K562 (cell line): ENCODE results near the gene PRSS56. TPM values are rescaled to one million over a fixed set of nuclear protein-coding genes. Genes with fewer than 3 reads are reported as not detected.
A peak's percentile ranks its signal among the peaks of the same experiment; 100 is the strongest.

ENCODE experiments used
- ATAC-seq: fragments of 200-7000 bp; cut with Tn5 transposase; 3 replicates; pipeline ENCODE4 v1.9.1; 2020; ENCODE audit warnings: moderate library complexity
- BruUV-seq: library from RNA; stranded (reverse); fragments of 400-500 nt; replicated peaks from 2 replicates; lab custom pipeline; 2021; lab: Mats Ljungman, UMichigan
- CTCF ChIA-PET: fragments of 300-600 bp; formaldehyde crosslinking; extraction: SDS; loops from one replicate; lab custom pipeline; 2021; ENCODE audit warnings: low intra/inter-chr PET ratio; lab: Yijun Ruan, JAX
- POLR2A ChIA-PET: fragments of 300-600, 350-650 bp; sonication (Branson Sonifier 250); formaldehyde crosslinking; extraction: SDS; loops from one replicate; lab custom pipeline; 2021; ENCODE audit warnings: antibody characterized with exemption, inconsistent platforms; lab: Yijun Ruan, JAX
- DNase-seq, 4 experiments: peaks; one replicate each; pipeline versions ENCODE4 v3.0.0 to v3.0.0-alpha.2; 2011 to 2018; ENCODE audit warnings: low spot score in 3 of 4, mixed read lengths in 3 of 4; ENCODE audit errors: extremely low read depth in 1 of 4
- FAIRE-seq: peaks from 2 replicates; lab custom pipeline; 2011; peaks lifted over from hg19 to GRCh38; lab: Jason Lieb, UNC
- H2AFZ ChIP-seq: 2 replicates; pipeline ENCODE4 v1.6.0; 2011; ENCODE audit warnings: low read depth, low read length, control low read depth, inconsistent platforms
- H3K27ac ChIP-seq: fragments of 200-600 bp; 3 replicates; pipeline ENCODE4 v1.8.0; 2011; ENCODE audit warnings: low read depth, mild to moderate bottlenecking, control low read depth, inconsistent platforms, low read length, moderate library complexity, mixed read lengths; ENCODE audit errors: extremely low read depth
- H3K27me3 ChIP-seq, 2 experiments: fragments of 300-600 bp in 1 of 2; 2 replicates in 1 of 2; 3 replicates in 1 of 2; pipeline versions ENCODE4 v1.6.0 to v1.8.0; 2011; ENCODE audit warnings: inconsistent platforms in 2 of 2, low read length in 2 of 2, mild to moderate bottlenecking in 1 of 2, mixed read lengths in 1 of 2, moderate library complexity in 1 of 2; ENCODE audit not compliant: control insufficient read depth in 2 of 2, insufficient read depth in 2 of 2
- H3K36me3 ChIP-seq: fragments of 300-600 bp; 3 replicates; pipeline ENCODE4 v1.8.0; 2011; ENCODE audit warnings: mild to moderate bottlenecking, low read length, inconsistent platforms; ENCODE audit not compliant: control insufficient read depth, insufficient read depth
- H3K4me1 ChIP-seq, 2 experiments: fragments of 200-600 bp in 1 of 2; replicated peaks in 1 of 2; 2 replicates in 1 of 2; 3 replicates in 1 of 2; pipeline versions ENCODE4 v1.5.1 to v1.8.0; 2011; ENCODE audit warnings: inconsistent platforms in 2 of 2, low read length in 2 of 2, mild to moderate bottlenecking in 1 of 2, mixed read lengths in 1 of 2, moderate library complexity in 1 of 2; ENCODE audit not compliant: control insufficient read depth in 2 of 2, insufficient read depth in 2 of 2
- H3K4me2 ChIP-seq: 2 replicates; pipeline ENCODE4 v1.6.1; 2011; ENCODE audit warnings: low read length, control low read depth, inconsistent platforms, mixed read lengths; ENCODE audit not compliant: insufficient read depth
- H3K4me3 ChIP-seq: fragments of 200-600 bp; sonication (generic), shearing (Covaris generic); 2 replicates; pipeline ENCODE4 v1.5.1; 2016; ENCODE audit warnings: control low read depth, inconsistent platforms
- H3K79me2 ChIP-seq: fragments of 200-600 bp; 3 replicates; pipeline ENCODE4 v1.8.0; 2011; ENCODE audit warnings: low read length, inconsistent platforms; ENCODE audit not compliant: control insufficient read depth, insufficient read depth
- H3K9ac ChIP-seq, 2 experiments: 2 replicates each; pipeline versions ENCODE4 v1.6.0 to v1.6.1; 2011; ENCODE audit warnings: low read depth in 2 of 2, low read length in 2 of 2, control low read depth in 1 of 2, inconsistent platforms in 1 of 2, mild to moderate bottlenecking in 1 of 2, mixed read lengths in 1 of 2; ENCODE audit not compliant: insufficient read depth in 1 of 2
- H3K9me1 ChIP-seq: one replicate; pipeline ENCODE4 v1.6.0; 2011; ENCODE audit warnings: inconsistent platforms, mild to moderate bottlenecking, low read length, moderate library complexity; ENCODE audit not compliant: control insufficient read depth, insufficient read depth
- H3K9me3 ChIP-seq: replicated peaks from 2 replicates; pipeline ENCODE4 v1.5.1; 2011; ENCODE audit warnings: low read depth, low read length, inconsistent platforms; ENCODE audit not compliant: control insufficient read depth, insufficient read depth
- H4K20me1 ChIP-seq: replicated peaks from 2 replicates; pipeline ENCODE4 v1.6.1; 2011; ENCODE audit warnings: low read length, inconsistent platforms, mixed read lengths; ENCODE audit not compliant: control insufficient read depth, insufficient read depth
- ARHGAP35 ChIP-seq: fragments of 450-650 bp; IDR thresholded peaks from 2 replicates; pipeline ENCODE4 v1.6.1; 2018; ENCODE audit not compliant: partially characterized antibody
- ATF1 ChIP-seq, 2 experiments: fragments of 450-650 bp in 1 of 2; IDR thresholded peaks; 2 replicates each; pipeline ENCODE4 v1.6.1; 2016; ENCODE audit warnings: missing compliant biosample characterization in 1 of 2, missing genetic modification characterization in 1 of 2
- ATF7 ChIP-seq: fragments of 450-650 bp; IDR thresholded peaks from 2 replicates; pipeline ENCODE4 v1.7.1; 2014; ENCODE audit warnings: mild to moderate bottlenecking, moderate library complexity
- BRD4 ChIP-seq: fragments of 200-600 bp; sonication (generic); IDR thresholded peaks from 2 replicates; pipeline ENCODE4 v1.6.1; 2017; ENCODE audit warnings: inconsistent platforms
- CC2D1A ChIP-seq: fragments of 450-650 bp; IDR thresholded peaks from 2 replicates; pipeline ENCODE4 v1.6.1; 2017; ENCODE audit warnings: mild to moderate bottlenecking
- CREM ChIP-seq: IDR thresholded peaks from 2 replicates; pipeline ENCODE4 v1.6.1; 2014; ENCODE audit warnings: antibody characterized with exemption, low read depth
- EGR1 ChIP-seq: fragments of 450-650 bp; conservative IDR thresholded peaks from 2 replicates; pipeline ENCODE4 v1.6.1; 2017; ENCODE audit warnings: mild to moderate bottlenecking
- ZBTB12 ChIP-seq: fragments of 250-450 bp; sonication (Bioruptor Pico); IDR thresholded peaks from 2 replicates; pipeline ENCODE4 v1.4.0; 2020
- ZNF282 ChIP-seq: sonication (generic); formaldehyde crosslinking; IDR thresholded peaks from 2 replicates; pipeline ENCODE4 v1.8.1; 2023; ENCODE audit warnings: missing genetic modification reagents
- ZNF518B ChIP-seq: fragments of 250-450 bp; sonication (Bioruptor Pico); IDR thresholded peaks from 2 replicates; pipeline ENCODE4 v1.5.0; 2021; ENCODE audit warnings: mild to moderate bottlenecking, moderate library complexity
- WGBS: fragments of 100-300 bp; shearing (Covaris generic); methylation state at CpG from one replicate; pipeline ENCODE4 v1.1.6; 2016; ENCODE audit warnings: low coverage, mixed read lengths; ENCODE audit not compliant: insufficient coverage; ENCODE audit errors: missing lambda C conversion rate; 5-methylcytosine and 5-hydroxymethylcytosine counted together
- in situ Hi-C: fragments of 300-500 bp; cut with MboI; formaldehyde crosslinking; loops from 4 replicates; pipeline ENCODE4 v1.15.0; 2018; ENCODE audit warnings: inconsistent platforms, mixed read lengths
- intact Hi-C: fragments of 100-400 bp; cut with micrococcal nuclease; formaldehyde crosslinking; loops from 2 replicates; pipeline ENCODE4 v1.14.2; 2022
- polyA plus RNA-seq, 8 experiments: library from polyadenylated mRNA; depleted of rRNA in 4 of 8; stranded (reverse) in 5 of 8; unstranded in 3 of 8; fragments of >200 nt; fragmentation: Nextera tagmentation in 2 of 8; fragmentation: Illumina TruSeq in 1 of 8; extraction: Ambion mirVana in 2 of 8; extraction: Trizol in 1 of 8; gene quantifications; 2 replicates each; pipeline versions ENCODE4 v1.2.1 to v1.2.3, GENCODE V29; 2011 to 2014; ENCODE audit warnings: inconsistent platforms in 1 of 8, missing spikeins in 1 of 8
- total RNA-seq, 7 experiments: library from RNA; depleted of rRNA in 6 of 7; stranded (reverse); fragments of >200 nt in 6 of 7; fragmentation: Illumina TruSeq in 2 of 7; extraction: Trizol in 2 of 7; gene quantifications; 2 replicates each; pipeline versions ENCODE4 v1.2.1 to v1.2.3, GENCODE V29; 2011 to 2021; ENCODE audit warnings: low replicate concordance in 1 of 7
- TF ChIP-seq, protein P1 (sequence below): fragments of 200-800 bp; sonication (Bioruptor generic); IDR thresholded peaks from 2 replicates; pipeline ENCODE4 v1.6.1; 2017; ENCODE audit warnings: missing genetic modification characterization, missing compliant biosample characterization
- TF ChIP-seq, protein P2 (sequence below), 2 experiments: fragments of 450-650 bp in 1 of 2; sonication (generic) in 1 of 2; formaldehyde crosslinking in 1 of 2; IDR thresholded peaks in 1 of 2; conservative IDR thresholded peaks in 1 of 2; 2 replicates each; pipeline versions ENCODE4 v1.6.1 to v1.8.1; 2016 to 2023; ENCODE audit warnings: mild to moderate bottlenecking in 2 of 2, moderate library complexity in 2 of 2, inconsistent platforms in 1 of 2, missing genetic modification reagents in 1 of 2

The PRSS56 gene
- total and polyA plus RNA-seq, 9 of the 15 experiments (the other 6 are each of a cell fraction or from before 2014, with no cell fraction given), result not detected

DNA sequence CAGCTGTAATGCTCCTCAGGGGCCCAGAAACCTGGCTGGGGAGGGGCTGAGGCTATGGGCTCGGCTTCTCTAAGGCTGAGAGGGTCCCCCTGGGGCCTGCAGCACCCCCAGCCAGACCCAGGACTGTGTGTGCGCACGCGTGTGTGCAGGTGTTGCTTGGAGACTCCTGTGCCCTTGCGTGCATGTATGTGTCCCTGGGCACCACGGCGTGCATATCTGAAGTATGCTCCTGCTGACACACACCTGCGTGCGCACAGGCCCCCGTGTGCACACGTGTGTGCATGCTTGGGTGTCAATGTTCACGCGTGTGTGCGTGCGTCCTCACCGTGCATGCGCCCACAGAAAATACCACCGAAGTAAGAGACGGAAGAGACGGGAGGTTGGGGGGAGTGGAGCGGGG is 17.7 kb upstream of the PRSS56 start (continued):
- TF ChIP-seq ZNF518B (no peak), BRD4 (no peak)
- TF ChIP-seq, all 486 proteins: peak for 0

DNA sequence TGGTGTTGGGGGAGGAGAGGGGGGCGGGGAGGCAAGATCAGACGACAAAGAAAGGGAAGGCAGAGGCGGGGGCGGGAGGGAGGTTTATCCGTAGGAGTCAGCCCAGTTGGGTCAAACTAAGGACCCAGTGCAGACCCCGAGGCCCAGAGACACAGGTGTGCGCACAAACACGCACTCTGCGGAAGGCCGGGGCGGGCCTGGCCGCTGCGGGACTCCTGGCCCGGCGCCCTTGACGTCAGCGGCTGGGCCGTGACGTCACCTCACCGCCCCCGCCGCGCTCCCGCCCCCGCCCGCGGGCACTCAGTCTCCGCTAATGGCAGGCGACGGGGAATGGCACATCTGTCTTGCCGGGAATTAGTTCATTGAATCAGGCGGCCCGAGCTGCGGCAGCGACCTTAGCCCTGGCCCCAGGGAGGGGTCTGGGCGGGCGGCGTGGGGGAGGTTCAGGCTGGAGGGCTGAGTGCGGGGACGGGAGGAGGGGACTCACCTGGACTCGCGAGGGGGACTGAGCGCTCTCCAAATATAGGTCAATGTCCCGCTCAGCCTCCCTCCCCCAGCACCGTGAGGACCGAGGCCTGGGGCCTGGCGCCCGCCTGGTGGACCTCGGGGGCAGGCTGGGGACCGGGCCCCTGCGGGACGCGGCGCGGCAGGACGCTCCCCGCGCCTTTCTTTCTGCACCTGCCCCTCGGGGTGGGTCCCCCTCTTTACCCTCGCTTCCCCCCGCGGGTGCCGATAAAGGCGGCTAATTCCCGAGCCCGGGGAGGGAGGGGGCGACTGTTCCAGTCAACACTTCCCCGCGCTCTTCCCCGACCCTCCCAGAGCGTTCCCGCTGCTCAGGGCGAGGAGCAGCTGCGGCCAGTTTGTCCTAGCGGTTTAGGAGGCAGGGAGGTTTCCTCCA is 17.0 kb upstream of the PRSS56 start:
- Histone ChIP-seq H4K20me1 (no peaks in the 10 kb centered on the region), H3K9me1 (no peaks in the 10 kb centered on the region), H3K36me3 (no peaks in the 10 kb centered on the region), H3K4me2 (no peak overlapping the region), H3K4me1 (peaks cover 0 to 13% of the 10 kb centered on the region in 2 experiments; a peak in 2 of 5 replicates), H3K4me3 (no peak overlapping the region), H3K9me3 (no peaks in the 10 kb centered on the region), H3K27me3 (peaks cover 3 to 45% of the 10 kb centered on the region in 2 experiments; a peak in 2 of 5 replicates), H3K27ac (no peak overlapping the region), H2AFZ (no peak overlapping the region), H3K9ac (no peak overlapping the region), H3K79me2 (no peaks in the 10 kb centered on the region)
- no TSS peak for BruUV-seq
- intact Hi-C loops, result no loop called here
- peak; percentile 40 to 73 (median 56) for DNase-seq
- no peak for FAIRE-seq
- CTCF ChIA-PET, result no interaction called here
- 2% methylated on average over 14 of the region's 75 CpGs for WGBS
- POLR2A ChIA-PET, result no interaction called here
- in situ Hi-C loops, result no loop called here
- ATAC-seq, result peak; percentile 58
- TF ChIP-seq ZBTB12 (CRISPR knock-in tag) (peak; percentile 24; the same call in 1 of the 2 replicates), ZNF282 (CRISPR knock-in tag) (no peak), ATF7 (peak; percentile 37; the same call in 1 of the 2 replicates), ARHGAP35 (no peak), CREM (peak; percentile 92), EGR1 (peak; percentile 87), CC2D1A (no peak), ATF1 (CRISPR knock-in tag; IDR thresholded peaks at IDR 0.05) (no peak), ATF1 (tag; IDR thresholded peaks at IDR 0.05) (peak; percentile 89)
- TF ChIP-seq, protein P1, sequence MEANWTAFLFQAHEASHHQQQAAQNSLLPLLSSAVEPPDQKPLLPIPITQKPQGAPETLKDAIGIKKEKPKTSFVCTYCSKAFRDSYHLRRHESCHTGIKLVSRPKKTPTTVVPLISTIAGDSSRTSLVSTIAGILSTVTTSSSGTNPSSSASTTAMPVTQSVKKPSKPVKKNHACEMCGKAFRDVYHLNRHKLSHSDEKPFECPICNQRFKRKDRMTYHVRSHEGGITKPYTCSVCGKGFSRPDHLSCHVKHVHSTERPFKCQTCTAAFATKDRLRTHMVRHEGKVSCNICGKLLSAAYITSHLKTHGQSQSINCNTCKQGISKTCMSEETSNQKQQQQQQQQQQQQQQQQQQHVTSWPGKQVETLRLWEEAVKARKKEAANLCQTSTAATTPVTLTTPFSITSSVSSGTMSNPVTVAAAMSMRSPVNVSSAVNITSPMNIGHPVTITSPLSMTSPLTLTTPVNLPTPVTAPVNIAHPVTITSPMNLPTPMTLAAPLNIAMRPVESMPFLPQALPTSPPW, result peak; percentile 62
- TF ChIP-seq, protein P2, sequence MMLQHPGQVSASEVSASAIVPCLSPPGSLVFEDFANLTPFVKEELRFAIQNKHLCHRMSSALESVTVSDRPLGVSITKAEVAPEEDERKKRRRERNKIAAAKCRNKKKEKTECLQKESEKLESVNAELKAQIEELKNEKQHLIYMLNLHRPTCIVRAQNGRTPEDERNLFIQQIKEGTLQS (IDR thresholded peaks at IDR 0.05), result peak; percentile 71; the same call in 1 of the 2 replicates
- TF ChIP-seq, protein P2 (CRISPR knock-in tag; conservative IDR thresholded peaks at IDR 0.05), result no peak
